Spleen (tissue), 11 donors: ENCODE results near the gene CNTLN. TPM values are rescaled to one million over a fixed set of nuclear protein-coding genes. Genes with fewer than 3 reads are reported as not detected.
"Not testable (repeated sequence)": the region's sequence is repeated elsewhere in the genome, so short reads cannot be mapped to it uniquely, and the experiment has no call there.

ENCODE experiments used
- DNase-seq: peaks from one replicate; pipeline ENCODE4 v3.0.0-alpha.2; 2020
- H3K27ac ChIP-seq, 8 donors: fragments of 200-600 bp; sonication (generic) in 7 of 8; 1 replicate in 4 of 8; 2 replicates in 4 of 8; pipeline versions ENCODE4 v1.5.0 to v1.8.0; 2016 to 2021; ENCODE audit warnings: inconsistent platforms in 4 of 8, mild to moderate bottlenecking in 4 of 8, moderate library complexity in 1 of 8
- H3K27me3 ChIP-seq, 7 donors: fragments of 200-600 bp; sonication (generic) in 6 of 7; replicated peaks in 1 of 7; 1 replicate in 4 of 7; 2 replicates in 3 of 7; pipeline versions ENCODE4 v1.5.0 to v1.8.0; 2016 to 2021; ENCODE audit warnings: inconsistent platforms in 3 of 7, mild to moderate bottlenecking in 1 of 7
- H3K36me3 ChIP-seq, 6 donors: fragments of 200-600 bp; sonication (generic) in 5 of 6; 1 replicate in 4 of 6; 2 replicates in 2 of 6; pipeline versions ENCODE4 v1.5.0 to v1.8.0; 2016 to 2021; ENCODE audit warnings: inconsistent platforms in 2 of 6
- H3K4me1 ChIP-seq, 6 donors: fragments of 200-600 bp; sonication (generic) in 5 of 6; 1 replicate in 3 of 6; 2 replicates in 3 of 6; pipeline versions ENCODE4 v1.5.0 to v1.8.0; 2016 to 2021; ENCODE audit warnings: inconsistent platforms in 3 of 6
- H3K4me3 ChIP-seq, 8 donors: fragments of 200-600 bp; sonication (generic) in 7 of 8; 1 replicate in 4 of 8; 2 replicates in 4 of 8; pipeline versions ENCODE4 v1.5.0 to v1.8.0; 2016 to 2021; ENCODE audit warnings: inconsistent platforms in 4 of 8, mild to moderate bottlenecking in 4 of 8, moderate library complexity in 2 of 8
- H3K9me3 ChIP-seq, 8 donors: fragments of 200-600 bp; sonication (generic) in 7 of 8; 1 replicate in 4 of 8; 2 replicates in 4 of 8; pipeline versions ENCODE4 v1.5.0 to v1.8.0; 2016 to 2021; ENCODE audit warnings: inconsistent platforms in 4 of 8
- CTCF ChIP-seq, 11 experiments: fragments of 200-600 bp in 7 of 11; fragments of 450-650 bp in 4 of 11; sonication (generic) in 4 of 11; IDR thresholded peaks in 8 of 11; conservative IDR thresholded peaks in 3 of 11; 1 replicate in 7 of 11; 2 replicates in 4 of 11; pipeline versions ENCODE4 v1.4.0 to v1.8.0; 2016 to 2021; ENCODE audit warnings: antibody characterized with exemption in 11 of 11, inconsistent platforms in 4 of 11, mild to moderate bottlenecking in 1 of 11
- POLR2A ChIP-seq, 3 donors: fragments of 450-650 bp; IDR thresholded peaks; one replicate each; pipeline ENCODE4 v1.5.1; 2017; ENCODE audit warnings: antibody characterized with exemption in 3 of 3, mild to moderate bottlenecking in 1 of 3
- POLR2AphosphoS5 ChIP-seq, 3 donors: sonication (generic); formaldehyde crosslinking; IDR thresholded peaks; one replicate each; pipeline ENCODE4 v1.5.1; 2017; ENCODE audit warnings: antibody characterized with exemption in 3 of 3
- WGBS, 5 donors: extraction: QIAGEN DNeasy Blood & Tissue Kit in 3 of 5; methylation state at CpG; one replicate each; pipeline versions ENCODE4 v1.1.5 to v1.1.7; 2013 to 2018; 5-methylcytosine and 5-hydroxymethylcytosine counted together
- intact Hi-C: fragments of 100-400 bp; cut with DNase I; formaldehyde crosslinking; loops from one replicate; pipeline ENCODE4 v1.15.0; 2023; ENCODE audit warnings: low total_unique reads
- polyA plus RNA-seq, 3 donors: library from polyadenylated mRNA; stranded (reverse); fragments of 200-250 nt; gene quantifications; one replicate each; pipeline ENCODE4 v1.2.1, GENCODE V29; 2013
- total RNA-seq, 7 donors: library from RNA; depleted of rRNA in 3 of 7; stranded (reverse); fragments of >200 nt in 3 of 7; fragmentation: NEBNext Ultra II Directional in 4 of 7; extraction: Animal tissue kit (Norgen Biotek cat#: 25700) in 4 of 7; gene quantifications; one replicate each; pipeline versions ENCODE4 v1.1.0 to v1.2.1, GENCODE V29; 2016 to 2021
- donor health status: healthy with polysubstance abuse.
- donor health status: DM: no; HTN: no; CAD: no; lungs with moderate emphysema.
- donor health status: DM: no; HTN: no; CAD: no.
- donor health status: Bipolar disorder and iron deficiency.
- donor health status: healthy.
- donor health status: DM: no; HTN: no; CAD: no.
- donor health status: DM: yes; HTN: yes; CAD: no.

The CNTLN gene
- total and polyA plus RNA-seq, 10 donors, result 1.1 to 26.2 (median 9.8) TPM

- no peak for TF ChIP-seq CTCF (IDR thresholded peaks at IDR 0.05 in 8 of 11, conservative IDR thresholded peaks at IDR 0.05 in 3 of 11)
- no peak for TF ChIP-seq POLR2A (IDR thresholded peaks at IDR 0.05)
- no peak for TF ChIP-seq POLR2AphosphoS5 (IDR thresholded peaks at IDR 0.05)
- intact Hi-C loops, result no loop called here
- Histone ChIP-seq H3K36me3 (no peaks in the 10 kb centered on the region), H3K27ac (no peak overlapping the region), H3K27me3 (no peaks in the 10 kb centered on the region), H3K4me1 (no peaks in the 10 kb centered on the region), H3K9me3 (no peaks in the 10 kb centered on the region), H3K4me3 (no peak overlapping the region)
- DNase-seq, result no peak
- WGBS, 5 donors, result 0 to 70% (median 7%) methylated on average over 1 of the region's 1 CpG
These were observed 254.2 kb downstream of the CNTLN start for GRCh38 chr9:17389026-17389425.

DNA sequence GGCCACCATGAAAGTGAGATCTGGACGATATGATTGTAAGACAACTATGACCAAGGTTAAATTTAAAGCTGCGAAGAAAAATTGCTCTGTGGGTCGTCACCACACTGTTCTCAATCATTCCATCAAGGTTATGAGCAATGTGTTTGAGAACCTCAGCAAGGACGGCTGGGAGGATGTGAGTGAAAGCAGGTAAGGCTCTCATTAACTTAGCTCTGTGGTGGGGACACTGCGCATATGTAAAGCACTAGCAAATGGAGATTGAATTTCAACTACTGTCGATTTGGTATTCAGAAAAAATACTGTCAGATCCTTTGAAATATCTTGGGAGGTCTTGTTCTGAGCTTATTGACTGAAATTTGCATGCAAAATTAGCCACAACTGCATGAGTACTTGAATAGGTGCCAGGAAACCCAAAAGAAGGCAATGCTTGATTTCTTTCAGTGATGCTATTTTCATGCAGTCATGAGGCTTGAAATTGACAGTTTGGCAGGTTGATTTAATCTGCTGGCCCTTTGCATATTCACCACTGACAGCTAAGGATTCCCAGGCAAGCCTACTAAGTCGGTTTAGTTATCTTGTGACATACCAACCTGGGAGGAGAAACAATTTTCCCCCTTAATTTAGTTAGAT, 260.2 kb downstream of the CNTLN start:
- 69 to 80% (median 71%) methylated on average over 7 of the region's 7 CpGs for WGBS, 5 donors
- Histone ChIP-seq H3K9me3 (no peaks in the 10 kb centered on the region), H3K36me3 (peaks cover 0 to 8% (median 0%) of the 10 kb centered on the region in 6 donors), H3K4me1 (no peaks in the 10 kb centered on the region), H3K4me3 (no peak overlapping the region), H3K27me3 (no peaks in the 10 kb centered on the region), H3K27ac (no peak overlapping the region)
- TF ChIP-seq POLR2AphosphoS5 (IDR thresholded peaks at IDR 0.05) (no peak), CTCF (IDR thresholded peaks at IDR 0.05 in 8 of 11, conservative IDR thresholded peaks at IDR 0.05 in 3 of 11) (no peak), POLR2A (IDR thresholded peaks at IDR 0.05) (no peak)
- DNase-seq, result no peak
- intact Hi-C loops, result no loop called here

DNA sequence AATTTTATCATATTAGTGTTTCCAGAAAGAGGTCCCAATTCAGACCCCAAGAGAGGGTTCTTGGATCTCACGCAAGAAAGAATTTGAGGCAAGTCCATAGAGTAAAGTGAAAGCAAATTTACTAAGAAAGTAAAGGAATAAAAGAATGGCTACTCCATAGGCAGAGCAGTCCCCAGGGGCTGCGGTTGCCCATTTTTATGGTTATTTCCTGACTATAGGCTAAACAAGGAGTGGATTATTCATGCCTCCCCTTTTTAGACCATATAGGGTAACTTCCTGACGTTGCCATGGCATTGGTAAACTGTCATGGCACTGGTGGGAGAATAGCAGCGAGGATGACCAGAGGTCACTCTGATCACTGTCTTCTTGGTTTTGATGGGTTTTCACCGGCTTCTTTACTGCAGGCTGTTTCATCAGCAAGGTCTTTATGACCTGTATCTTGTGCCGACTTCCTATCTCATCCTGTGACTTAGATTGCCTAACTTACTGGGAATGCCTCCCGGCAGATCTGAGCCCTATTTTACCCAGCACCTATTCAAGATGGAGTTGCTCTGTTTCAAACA, 262.4 kb downstream of the CNTLN start:
- H3K27ac ChIP-seq, H3K27me3 ChIP-seq, DNase-seq, intact Hi-C loops, H3K36me3 ChIP-seq, H3K4me3 ChIP-seq, H3K9me3 ChIP-seq, H3K4me1 ChIP-seq: not testable (repeated sequence)
- 89 to 94% (median 93%) methylated on average over 7 of the region's 7 CpGs for WGBS, 5 donors

DNA sequence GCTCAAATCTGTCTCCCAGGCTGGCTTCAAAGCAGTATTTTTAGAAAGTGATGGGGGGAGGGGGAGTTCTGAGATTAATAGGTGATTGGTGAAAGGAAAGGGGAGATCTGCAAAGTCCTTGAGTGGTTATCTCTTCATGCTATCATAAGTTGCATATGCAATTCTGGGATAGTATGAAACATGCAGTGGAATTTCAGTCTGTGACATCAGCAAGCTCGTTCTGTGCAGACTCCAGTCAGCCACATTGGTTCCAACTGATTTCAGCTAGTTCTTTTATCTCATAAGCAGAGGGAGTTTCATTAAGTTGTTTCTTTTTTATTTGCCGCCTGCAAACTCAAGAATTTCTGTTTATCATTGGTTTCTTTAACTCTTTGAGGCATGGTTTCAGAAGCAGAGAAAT, 263.5 kb downstream of the CNTLN start:
- TF ChIP-seq POLR2A (IDR thresholded peaks at IDR 0.05) (no peak), POLR2AphosphoS5 (IDR thresholded peaks at IDR 0.05) (no peak), CTCF (IDR thresholded peaks at IDR 0.05 in 8 of 11, conservative IDR thresholded peaks at IDR 0.05 in 3 of 11) (no peak)
- H3K4me3 ChIP-seq, result no peak overlapping the region
- WGBS, 5 donors, result 81 to 94% (median 91%) methylated on average over 2 of the region's 2 CpGs

More for the DNA sequence above, 263.5 kb downstream of the CNTLN start:
- no peak overlapping the region for H3K27ac ChIP-seq
- H3K9me3 ChIP-seq, result peaks cover 0 to 4% (median 0%) of the 10 kb centered on the region in 8 donors
- H3K4me1 ChIP-seq, result no peaks in the 10 kb centered on the region
- intact Hi-C loops, result no loop called here
- peaks cover 0 to 8% (median 0%) of the 10 kb centered on the region in 6 donors for H3K36me3 ChIP-seq
- no peak for DNase-seq
- no peaks in the 10 kb centered on the region for H3K27me3 ChIP-seq
